ENCODE measurements around the gene FURIN.

- TF ChIP-seq SIN3A (IDR thresholded peaks at IDR 0.05; ENCODE audit: borderline replicate concordance, insufficient read depth, low read depth, low read length) (no peak), CTCF (IDR thresholded peaks at IDR 0.05) (no peak)
Observed at GRCh38 chr15:90892498-90893174, 24.2 kb downstream of the FURIN start.
